Renal cortex interstitium (tissue), 11 donors: ENCODE measurements around the gene TCERG1L. TPM values are rescaled to one million over a fixed set of nuclear protein-coding genes. Genes with fewer than 3 reads are reported as not detected.
A peak's percentile ranks its signal among the peaks of the same experiment; 100 is the strongest.

Experiments
- DNase-seq, 11 donors: peaks; one replicate each; pipeline ENCODE4 v3.0.0-alpha.2; 2013; ENCODE audit warnings: low read depth in 9 of 11, low spot score in 4 of 11; ENCODE audit errors: extremely low read depth in 1 of 11
- polyA plus RNA-seq, 3 donors: library from polyadenylated mRNA; unstranded; fragments of 120-200 nt; gene quantifications; one replicate each; pipeline ENCODE4 v1.2.1, GENCODE V29; 2013; ENCODE audit not compliant: insufficient read length in 3 of 3

The TCERG1L gene
- polyA plus RNA-seq, 3 donors, result 1.1 to 2.4 (median 1.3) TPM

DNA sequence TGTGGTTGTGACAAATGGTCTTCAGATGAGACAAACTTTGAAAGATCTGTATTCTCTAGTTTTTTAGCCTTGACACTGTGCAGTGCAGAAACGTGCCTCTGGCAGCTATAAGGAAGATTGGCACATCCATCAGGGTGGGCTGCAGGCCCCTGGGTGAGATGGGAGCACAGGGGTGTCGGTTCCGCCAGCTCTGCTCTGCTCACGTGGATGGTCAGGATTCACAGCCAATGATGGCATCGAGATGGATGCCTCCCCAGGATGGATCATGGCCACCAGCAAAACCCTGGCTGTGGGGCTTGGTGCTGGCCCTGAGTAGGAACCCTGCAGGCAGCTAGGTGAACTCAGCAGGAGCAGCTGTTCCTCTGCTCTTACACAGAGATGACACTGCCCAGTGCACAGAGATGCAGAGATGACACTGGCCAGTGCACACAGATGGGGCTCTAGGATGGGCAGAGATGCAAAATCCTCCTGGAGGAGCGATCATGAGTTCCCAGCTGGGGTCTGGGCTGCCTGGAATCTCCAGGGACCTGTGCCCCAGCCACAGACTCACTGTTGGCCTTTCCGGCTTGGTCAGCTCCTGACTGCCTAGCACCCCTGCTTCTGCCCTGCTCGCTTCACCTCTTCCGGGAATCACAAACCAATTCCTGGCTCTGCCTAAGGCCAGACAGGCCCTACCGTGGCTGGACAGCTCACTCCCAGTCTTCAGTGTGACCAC, 185.9 kb downstream of the TCERG1L start:
- DNase-seq, result no peak

DNA sequence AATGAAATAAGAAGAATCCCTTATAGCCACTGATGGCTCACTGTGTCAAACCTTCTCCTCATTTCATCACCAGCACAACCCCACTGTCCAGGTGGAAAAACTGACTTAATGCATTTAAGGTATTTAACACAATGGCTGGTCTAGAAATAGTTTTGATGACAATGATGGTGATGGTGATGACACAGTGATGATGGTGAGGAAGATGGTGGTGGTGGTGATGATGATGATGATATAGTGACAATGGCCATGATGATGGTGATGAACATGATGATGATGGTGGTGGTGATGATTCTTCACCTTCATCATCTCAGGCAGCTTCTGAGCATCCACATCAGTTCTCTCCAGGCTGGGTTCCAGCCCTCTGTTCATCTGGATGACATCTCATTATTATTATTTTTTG, 186.6 kb downstream of the TCERG1L start:
- DNase-seq, result no peak

DNA sequence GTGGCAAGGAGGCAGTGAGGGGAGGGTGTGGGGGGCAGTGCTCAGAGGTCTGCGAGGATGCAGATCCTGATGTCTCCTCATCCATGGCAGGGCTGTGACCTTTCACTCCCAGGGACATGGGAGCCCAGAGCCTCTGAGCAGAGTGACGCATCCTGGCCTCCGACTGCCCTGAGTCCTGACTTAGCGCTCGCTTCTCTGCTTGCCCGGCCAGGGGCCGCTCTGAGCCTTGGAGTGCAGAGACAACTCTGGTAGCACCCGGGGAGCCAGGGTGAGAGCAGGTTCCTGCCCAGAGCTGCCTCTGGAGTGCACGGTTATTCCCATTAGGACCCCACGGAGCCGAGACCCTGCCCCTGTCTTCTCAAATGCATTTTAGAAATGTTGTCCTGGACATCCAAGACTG, 188.0 kb downstream of the TCERG1L start:
- no peak for DNase-seq

DNA sequence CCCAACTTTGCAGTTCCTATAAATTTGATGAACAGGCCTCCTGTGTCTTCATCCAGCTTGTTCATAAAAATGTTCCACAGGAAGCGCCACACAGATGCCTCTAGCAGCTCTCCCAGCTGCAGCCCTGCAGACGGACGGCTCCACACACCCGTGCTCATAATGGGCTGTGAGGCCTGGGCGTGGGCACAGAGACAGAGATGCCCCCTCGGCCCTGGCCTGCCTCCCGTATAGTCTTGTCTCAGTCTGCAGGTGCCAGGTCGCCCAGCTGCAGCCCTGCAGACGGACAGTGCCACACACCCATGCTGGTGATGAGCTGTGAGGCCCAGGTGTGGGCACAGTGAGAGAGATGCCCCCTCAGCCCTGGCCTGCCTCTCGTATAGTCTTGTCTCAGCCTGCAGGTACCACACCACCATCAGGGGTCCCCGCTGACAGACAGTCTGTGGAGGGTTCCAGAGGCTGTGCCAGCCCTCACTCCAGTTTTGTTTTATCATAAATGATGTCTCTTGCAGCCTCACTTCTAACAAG, 189.9 kb downstream of the TCERG1L start:
- DNase-seq, result no peak

GRCh38 chr10:131119626-131120355, 191.7 kb downstream of the TCERG1L start:
- no peak for DNase-seq

DNA sequence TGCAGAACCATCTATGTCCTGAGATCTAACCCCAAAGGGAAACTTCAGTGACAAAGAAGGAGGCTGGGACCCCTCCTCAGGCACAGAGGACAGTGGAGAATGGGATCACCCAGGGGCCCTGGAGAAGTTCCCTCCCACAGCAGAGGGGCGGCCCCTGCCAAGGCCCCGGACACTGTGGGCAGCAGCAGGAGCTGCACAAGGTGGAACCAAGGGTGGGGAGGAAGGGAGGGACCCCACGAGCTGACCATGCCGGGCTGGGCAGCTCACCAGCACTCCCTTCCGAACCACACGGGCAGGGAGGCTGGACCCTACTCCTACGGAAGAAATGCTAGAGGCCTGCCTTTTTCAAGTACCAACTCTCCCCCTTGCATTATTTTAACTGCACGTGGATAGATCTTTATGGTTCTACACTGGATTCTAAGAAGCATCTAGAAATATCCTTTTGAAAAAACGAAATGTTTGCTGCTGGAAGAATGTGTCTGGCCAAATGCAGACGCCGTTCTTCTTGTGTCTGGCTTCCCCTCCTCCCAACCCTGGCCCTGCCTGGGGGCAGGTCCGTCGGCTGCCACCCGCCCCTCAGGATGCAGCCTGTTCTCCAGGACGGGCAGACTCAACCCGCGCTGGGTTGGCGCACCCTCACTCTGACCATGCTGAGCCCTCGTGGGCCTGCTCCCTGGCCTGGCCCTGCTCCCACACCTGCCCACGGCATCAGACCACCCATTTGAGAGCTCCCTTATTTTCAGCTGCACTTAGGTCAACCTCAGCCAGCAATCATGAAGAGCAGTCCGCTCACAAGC, 193.9 kb downstream of the TCERG1L start:
- DNase-seq, result no peak

DNA sequence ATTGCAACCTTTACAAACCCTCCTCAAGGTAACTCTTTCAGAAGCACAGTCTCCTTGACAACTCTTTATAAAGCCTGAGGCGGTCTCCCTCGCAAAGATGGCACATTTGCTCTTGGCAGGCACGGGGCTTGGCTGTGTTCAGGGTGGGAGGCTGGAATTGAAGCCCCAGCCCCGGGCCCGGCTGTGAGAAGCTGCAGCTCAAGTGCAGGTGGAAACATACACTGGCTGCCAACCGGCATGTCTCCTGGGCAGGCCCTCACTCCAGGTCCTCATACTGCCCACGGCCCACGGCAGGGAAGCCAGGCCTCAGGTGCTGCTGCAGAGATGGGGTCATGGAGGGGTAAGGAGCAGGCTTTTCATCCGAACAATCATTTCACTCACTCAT, 194.5 kb downstream of the TCERG1L start:
- DNase-seq, result no peak

DNA sequence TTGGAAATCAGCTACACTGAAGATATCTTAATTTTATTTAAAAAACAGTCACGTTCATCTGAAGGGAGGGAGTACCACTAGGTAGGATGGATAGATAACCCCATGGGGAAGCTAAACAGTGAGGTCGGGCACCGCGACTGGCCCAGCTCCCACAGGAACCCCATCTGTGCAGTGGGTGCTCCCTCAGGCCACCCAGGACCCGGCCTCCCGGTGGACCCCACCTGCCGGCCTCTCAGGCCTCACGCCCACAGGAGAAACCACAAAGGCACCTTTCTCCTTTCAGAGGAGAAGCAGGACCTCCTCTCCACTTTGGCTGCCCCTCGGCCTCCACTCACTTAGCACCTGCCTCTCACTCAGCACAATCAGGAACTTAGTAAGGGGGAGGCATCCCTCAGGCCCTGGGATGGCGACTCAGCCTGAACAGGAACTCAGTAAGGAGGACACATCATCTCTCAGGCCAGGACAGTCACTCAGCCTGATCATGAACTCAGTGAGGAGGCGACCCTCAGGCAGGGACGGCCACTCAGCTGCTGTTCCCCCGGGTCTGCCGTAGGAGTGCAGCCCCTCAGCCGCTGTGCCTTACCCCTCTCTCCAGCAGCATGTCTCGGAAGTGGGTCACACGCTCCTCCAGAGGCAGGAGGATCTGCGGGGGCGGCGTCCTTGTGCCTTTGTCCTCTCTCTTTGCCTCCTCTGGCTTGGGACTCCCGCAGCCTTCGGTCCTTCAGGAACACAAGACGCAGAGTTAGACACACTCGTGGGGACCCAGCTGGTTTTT, 195.1 kb downstream of the TCERG1L start:
- DNase-seq, result no peak

DNA sequence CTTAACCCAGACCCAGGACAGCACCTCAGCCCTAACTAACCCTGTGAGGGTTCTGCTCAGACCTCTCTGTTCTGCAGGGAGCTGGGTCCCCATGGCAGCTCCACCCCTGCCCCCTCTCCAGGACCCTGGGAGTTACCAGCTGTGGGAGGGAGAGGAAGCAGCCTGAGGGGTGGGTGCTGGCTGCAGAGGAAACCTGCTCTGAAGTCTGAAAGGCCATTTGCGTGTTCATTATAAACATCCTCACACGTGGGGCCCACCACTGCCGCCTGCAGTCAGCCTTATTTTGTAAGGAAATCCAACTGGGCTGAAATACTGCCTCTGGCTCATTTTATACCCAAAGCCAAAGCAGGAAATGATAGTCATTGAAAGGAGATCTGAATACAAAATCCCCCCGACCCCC, 195.7 kb downstream of the TCERG1L start:
- no peak for DNase-seq

DNA sequence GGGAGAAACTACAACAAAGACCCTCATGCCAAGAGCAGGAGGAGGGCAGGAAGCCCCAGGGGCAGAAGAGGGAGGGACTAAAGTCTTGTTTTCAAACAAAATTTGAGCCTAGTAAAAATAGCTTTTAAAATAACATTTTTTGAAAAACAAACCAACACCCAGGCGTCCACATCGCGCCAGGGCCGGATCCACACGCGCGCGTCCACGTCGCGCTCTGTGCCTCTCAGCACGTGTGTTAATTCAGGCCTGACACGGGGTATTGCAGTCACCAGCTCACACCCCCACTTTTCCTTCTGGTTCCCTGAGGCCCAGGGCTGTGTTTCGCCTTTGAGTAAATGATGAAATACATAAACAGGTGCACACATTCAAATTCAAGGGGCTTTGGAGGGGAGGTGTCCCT, 196.2 kb downstream of the TCERG1L start:
- no peak for DNase-seq

GRCh38 chr10:131114846-131115245, 196.7 kb downstream of the TCERG1L start:
- DNase-seq, result no peak

DNA sequence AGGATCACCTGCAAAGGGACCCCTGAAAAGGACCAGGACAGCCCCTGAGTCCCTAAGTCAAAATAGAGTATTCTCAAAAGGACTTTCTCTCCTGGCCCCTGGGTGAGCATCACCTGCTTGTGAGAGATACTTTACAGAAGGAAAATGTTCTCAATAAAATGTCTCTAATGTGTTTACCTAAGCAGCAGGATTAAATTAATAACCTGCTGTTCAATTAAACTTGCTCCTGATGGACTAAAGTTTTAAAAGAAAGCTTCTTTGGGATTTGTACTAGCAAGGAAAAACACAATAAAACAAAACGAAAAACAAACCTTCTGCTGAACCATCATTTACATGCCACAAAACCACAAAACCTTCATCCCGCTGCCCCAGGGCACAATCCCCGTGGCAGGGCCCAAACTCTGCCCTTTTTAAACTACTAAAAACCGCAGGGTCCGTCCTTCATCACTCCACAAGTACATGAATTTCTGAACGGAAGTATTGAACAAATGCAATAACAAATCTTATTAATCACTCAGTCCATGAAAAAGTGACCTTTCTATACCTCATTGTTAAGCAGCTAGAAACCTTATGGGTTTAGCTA, 197.7 kb downstream of the TCERG1L start:
- DNase-seq, result no peak

- no peak for DNase-seq
Observed at GRCh38 chr10:131113165-131113564, 198.4 kb downstream of the TCERG1L start.

DNA sequence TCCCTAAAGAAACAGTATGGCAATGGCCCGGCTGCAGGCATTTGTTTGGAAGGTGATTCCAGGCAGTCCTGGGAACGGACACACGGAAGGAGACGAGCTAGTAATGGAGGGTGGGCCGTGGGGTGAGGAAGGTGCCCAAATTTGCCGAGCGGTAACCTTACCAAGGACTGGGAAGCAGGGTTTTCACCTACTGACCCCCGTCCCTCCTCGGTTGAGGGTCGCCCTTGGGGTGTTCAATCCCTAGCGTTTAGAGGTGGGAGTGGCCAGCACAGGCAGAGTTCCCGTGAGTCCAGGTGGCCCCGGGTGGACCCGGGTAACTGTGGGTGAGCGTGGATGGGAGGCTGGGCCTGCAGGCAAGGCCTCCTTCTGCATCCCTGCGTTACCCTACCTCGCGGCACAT, 198.8 kb downstream of the TCERG1L start:
- DNase-seq, result no peak

GRCh38 chr10:131111471-131112080, 199.9 kb downstream of the TCERG1L start:
- peak in 1 of 11 donors; percentile 34 for DNase-seq

GRCh38 chr10:131111007-131111406, 200.5 kb downstream of the TCERG1L start:
- no peak for DNase-seq

DNA sequence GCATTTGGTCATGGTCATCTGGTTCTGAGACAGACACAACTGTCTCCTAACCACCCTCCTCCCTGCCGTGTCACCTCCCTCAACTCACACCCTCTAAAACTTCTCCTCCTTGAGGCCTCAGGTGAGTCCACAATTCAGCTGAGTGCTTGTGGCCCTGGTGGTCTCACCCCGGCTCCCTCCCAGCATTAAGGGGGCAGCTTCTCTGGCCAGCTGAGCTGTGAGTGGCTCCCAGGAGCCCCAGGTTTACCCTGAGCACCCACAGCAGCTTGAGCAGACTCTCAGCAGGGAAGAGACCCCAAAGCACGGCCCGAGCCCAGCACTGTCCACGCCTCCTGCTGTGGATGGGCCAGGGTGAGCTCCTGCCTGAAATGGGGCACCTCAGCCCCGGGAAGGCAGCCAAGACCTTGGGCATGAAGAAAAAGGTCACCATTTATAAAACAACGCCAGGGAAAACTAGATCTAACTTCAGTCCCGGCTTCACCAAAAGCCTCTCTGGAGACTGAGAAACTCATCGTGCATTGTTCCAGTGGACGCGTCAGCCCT, 201.2 kb downstream of the TCERG1L start:
- DNase-seq, result no peak

GRCh38 chr10:131109726-131110125, 201.8 kb downstream of the TCERG1L start:
- no peak for DNase-seq
